Body of pancreas (tissue), 4 donors: Measurements from ENCODE around the gene KIF26A. TPM values are rescaled to one million over a fixed set of nuclear protein-coding genes. Genes with fewer than 3 reads are reported as not detected.
A peak's percentile ranks its signal among the peaks of the same experiment; 100 is the strongest.

Experiments used
- ATAC-seq: fragments of 150-250 bp; one replicate; pipeline ENCODE4 v1.9.1; 2016
- DNase-seq, 4 donors: peaks; one replicate each; pipeline ENCODE4 v3.0.0-alpha.2; 2019
- H3K27ac ChIP-seq, 4 donors: fragments of 200-600 bp; sonication (generic); 1 replicate in 3 of 4; 2 replicates in 1 of 4; pipeline versions ENCODE4 v1.5.1 to v1.6.1; 2016 to 2019; ENCODE audit warnings: mild to moderate bottlenecking in 1 of 4, mixed read lengths in 1 of 4, moderate library complexity in 1 of 4
- H3K27me3 ChIP-seq, 2 donors: fragments of 200-600 bp; sonication (generic); one replicate each; pipeline ENCODE4 v1.6.0; 2016; ENCODE audit warnings: mild to moderate bottlenecking in 1 of 2
- H3K36me3 ChIP-seq, 2 donors: fragments of 200-600 bp; sonication (generic); replicated peaks in 1 of 2; 2 replicates each; pipeline ENCODE4 v1.5.1; 2016; ENCODE audit warnings: low read depth in 2 of 2; ENCODE audit not compliant: insufficient read depth in 1 of 2
- H3K4me1 ChIP-seq: fragments of 200-600 bp; sonication (generic); one replicate; pipeline ENCODE4 v1.6.0; 2016
- H3K4me3 ChIP-seq, 2 donors: fragments of 200-600 bp; sonication (generic); 1 replicate in 1 of 2; 2 replicates in 1 of 2; pipeline ENCODE4 v1.5.1; 2016 to 2019
- H3K9me3 ChIP-seq, 3 donors: fragments of 200-600 bp; sonication (generic); 1 replicate in 2 of 3; 2 replicates in 1 of 3; pipeline ENCODE4 v1.5.1; 2016
- POLR2A ChIP-seq, 3 donors: fragments of 450-650 bp; IDR thresholded peaks; one replicate each; pipeline ENCODE4 v1.6.1; 2016; ENCODE audit warnings: antibody characterized with exemption in 3 of 3, mild to moderate bottlenecking in 2 of 3
- WGBS, 2 donors: methylation state at CpG; one replicate each; pipeline ENCODE4 v1.1.5; 2017; 5-methylcytosine and 5-hydroxymethylcytosine counted together
- intact Hi-C: fragments of 100-400 bp; cut with DNase I; formaldehyde crosslinking; loops from one replicate; pipeline ENCODE4 v1.15.1; 2023
- total RNA-seq, 2 donors: library from RNA; depleted of rRNA; stranded (reverse); fragments of >200 nt; gene quantifications; one replicate each; pipeline ENCODE4 v1.1.0, GENCODE V29; 2016
- TF ChIP-seq, protein P1 (sequence below), 7 experiments: fragments of 450-650 bp in 4 of 7; fragments of 200-600 bp in 3 of 7; sonication (generic) in 3 of 7; IDR thresholded peaks; one replicate each; pipeline ENCODE4 v1.5.1; 2016 to 2019; ENCODE audit warnings: antibody characterized with exemption in 7 of 7

KIF26A gene
- total RNA-seq, 2 donors from 2014 or later, result 14.8 to 17.1 TPM

DNA sequence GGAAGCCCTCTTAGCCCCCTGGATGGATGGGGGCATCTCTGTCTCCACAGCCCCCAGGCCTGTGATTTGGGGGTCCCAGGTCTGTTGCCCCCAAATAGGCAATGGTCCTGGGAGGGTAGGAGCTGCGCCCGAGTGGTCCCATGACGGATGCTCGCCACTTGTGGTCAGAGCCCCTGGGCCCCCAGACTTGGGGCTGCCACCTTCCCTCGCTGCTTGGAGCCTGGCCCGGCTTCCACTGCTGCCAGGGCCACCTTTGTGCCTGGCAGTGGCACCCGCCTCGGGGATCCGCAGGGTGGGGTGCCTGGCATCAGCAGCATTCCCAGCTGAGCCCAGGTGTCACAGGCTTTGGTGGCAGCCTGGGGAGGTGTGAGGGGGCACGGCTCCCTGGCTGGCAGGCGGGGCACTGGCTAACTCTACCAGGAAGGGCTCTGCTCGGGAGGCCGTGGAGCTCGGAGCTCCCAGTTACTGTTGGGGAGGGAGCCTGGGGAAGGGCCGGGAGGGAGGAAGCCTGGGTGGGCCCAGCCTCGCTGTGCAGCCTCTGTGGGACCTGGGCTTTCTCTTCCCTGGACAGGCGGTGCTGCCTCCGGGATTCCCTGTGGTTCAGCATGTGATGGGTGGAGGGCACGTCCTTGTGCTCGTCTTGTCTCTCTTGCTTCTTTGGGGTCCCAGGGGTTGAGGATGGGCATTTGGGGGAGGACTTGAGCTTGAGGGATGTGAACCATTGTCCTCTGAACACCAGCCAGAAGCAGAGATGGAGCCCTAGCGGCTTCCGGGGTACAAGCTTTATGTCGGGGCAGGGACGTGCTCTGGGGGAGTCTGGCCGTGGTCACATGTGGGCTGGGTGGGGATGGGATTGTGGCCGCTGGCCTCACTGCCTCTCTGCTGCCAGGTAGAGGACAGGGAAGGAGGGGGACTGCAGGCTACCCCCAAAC is 5.4 kb downstream of the KIF26A start:
- H3K27me3 ChIP-seq, result no peaks in the 10 kb centered on the region
- H3K4me1 ChIP-seq, result peaks cover 23% of the 10 kb centered on the region
- no peak for TF ChIP-seq POLR2A (IDR thresholded peaks at IDR 0.05)
- TF ChIP-seq, protein P1, sequence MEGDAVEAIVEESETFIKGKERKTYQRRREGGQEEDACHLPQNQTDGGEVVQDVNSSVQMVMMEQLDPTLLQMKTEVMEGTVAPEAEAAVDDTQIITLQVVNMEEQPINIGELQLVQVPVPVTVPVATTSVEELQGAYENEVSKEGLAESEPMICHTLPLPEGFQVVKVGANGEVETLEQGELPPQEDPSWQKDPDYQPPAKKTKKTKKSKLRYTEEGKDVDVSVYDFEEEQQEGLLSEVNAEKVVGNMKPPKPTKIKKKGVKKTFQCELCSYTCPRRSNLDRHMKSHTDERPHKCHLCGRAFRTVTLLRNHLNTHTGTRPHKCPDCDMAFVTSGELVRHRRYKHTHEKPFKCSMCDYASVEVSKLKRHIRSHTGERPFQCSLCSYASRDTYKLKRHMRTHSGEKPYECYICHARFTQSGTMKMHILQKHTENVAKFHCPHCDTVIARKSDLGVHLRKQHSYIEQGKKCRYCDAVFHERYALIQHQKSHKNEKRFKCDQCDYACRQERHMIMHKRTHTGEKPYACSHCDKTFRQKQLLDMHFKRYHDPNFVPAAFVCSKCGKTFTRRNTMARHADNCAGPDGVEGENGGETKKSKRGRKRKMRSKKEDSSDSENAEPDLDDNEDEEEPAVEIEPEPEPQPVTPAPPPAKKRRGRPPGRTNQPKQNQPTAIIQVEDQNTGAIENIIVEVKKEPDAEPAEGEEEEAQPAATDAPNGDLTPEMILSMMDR (IDR thresholded peaks at IDR 0.05), result no peak
- ATAC-seq (no peak), DNase-seq (peak in 2 of 4 donors; percentile 2 to 8)
- H3K27ac ChIP-seq, result no peak overlapping the region
- H3K36me3 ChIP-seq, result no peaks in the 10 kb centered on the region
- intact Hi-C loops, result loop anchor here (10.0 kb wide), 1 partner anchor 221 kb away; no protein-coding TSS in a partner anchor
- H3K4me3 ChIP-seq, result no peak overlapping the region
- H3K9me3 ChIP-seq, result no peaks in the 10 kb centered on the region
- 75 to 86% methylated on average over 16 to 17 of the region's 26 CpGs for WGBS, 2 donors

- no peak overlapping the region for H3K27ac ChIP-seq
- DNase-seq (no peak), ATAC-seq (no peak)
- no peaks in the 10 kb centered on the region for H3K9me3 ChIP-seq
- no peaks in the 10 kb centered on the region for H3K27me3 ChIP-seq
- no peak for TF ChIP-seq POLR2A (IDR thresholded peaks at IDR 0.05)
- TF ChIP-seq, protein P1 (IDR thresholded peaks at IDR 0.05), result no peak
- no peak overlapping the region for H3K4me3 ChIP-seq
- peaks cover 23% of the 10 kb centered on the region for H3K4me1 ChIP-seq
- intact Hi-C loops, result loop anchor here (10.0 kb wide), 1 partner anchor 220 kb away; no protein-coding TSS in a partner anchor
- WGBS, 2 donors, result 77 to 85% methylated on average over 4 of the region's 4 CpGs
- no peaks in the 10 kb centered on the region for H3K36me3 ChIP-seq
These were observed 6.0 kb downstream of the KIF26A start for GRCh38 chr14:104144453-104144790.

DNA sequence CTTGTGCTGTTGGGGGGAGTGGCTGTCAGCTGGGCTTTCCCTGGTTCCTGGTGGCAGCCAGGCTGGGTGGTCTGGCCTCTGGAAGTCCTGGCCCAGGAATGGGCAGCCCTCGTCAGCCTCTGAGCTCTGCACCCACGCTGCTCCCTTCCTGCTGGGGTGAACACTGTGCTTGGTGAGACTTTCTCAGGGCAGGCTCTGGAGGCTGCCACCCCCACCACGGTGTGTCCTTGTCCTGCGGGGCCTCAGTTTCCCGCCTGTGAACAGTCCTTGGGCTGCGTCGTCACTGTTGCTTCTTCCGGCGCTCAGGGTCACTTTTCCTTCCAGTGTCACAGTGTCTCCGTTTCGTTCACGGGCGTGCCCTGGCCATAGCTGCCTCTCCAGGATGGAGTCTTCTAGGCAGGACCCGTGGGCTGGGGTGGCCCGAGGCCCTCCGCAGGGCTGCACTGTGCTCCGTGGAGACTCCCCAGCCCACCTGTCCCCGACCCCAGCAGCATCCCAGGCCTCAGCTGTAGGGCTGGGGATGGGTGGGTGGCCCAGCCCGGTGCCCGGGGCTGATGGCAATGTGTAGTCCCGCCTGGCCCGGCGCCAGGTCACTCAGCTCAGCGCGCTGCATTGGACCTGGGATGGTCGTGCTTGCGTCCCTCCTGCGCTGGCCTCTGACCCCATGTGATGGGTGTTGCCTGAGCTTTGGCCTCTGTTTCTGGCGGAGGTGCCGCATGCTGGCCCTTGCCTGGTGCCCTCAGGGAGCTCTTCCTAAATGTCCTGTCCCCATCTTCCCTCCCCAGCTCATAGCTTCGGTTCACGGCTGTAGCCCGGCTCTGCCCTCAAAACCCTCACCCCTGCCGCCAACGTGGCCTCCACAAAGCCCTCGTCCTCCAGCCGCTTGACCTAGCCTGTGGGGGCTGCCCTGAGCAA is 6.8 kb downstream of the KIF26A start:
- DNase-seq (peak in 2 of 4 donors; percentile 12 to 25), ATAC-seq (no peak)
- no peak overlapping the region for H3K4me3 ChIP-seq
- H3K9me3 ChIP-seq, result no peaks in the 10 kb centered on the region
- no peaks in the 10 kb centered on the region for H3K36me3 ChIP-seq
- H3K27me3 ChIP-seq, result no peaks in the 10 kb centered on the region
- intact Hi-C loops, result loop anchor here (10.0 kb wide), 1 partner anchor 220 kb away; no protein-coding TSS in a partner anchor
- 74 to 91% methylated on average over 17 to 31 of the region's 37 CpGs for WGBS, 2 donors
- TF ChIP-seq, protein P1 (IDR thresholded peaks at IDR 0.05), result no peak
- no peak for TF ChIP-seq POLR2A (IDR thresholded peaks at IDR 0.05)
- peaks cover 22% of the 10 kb centered on the region for H3K4me1 ChIP-seq
- H3K27ac ChIP-seq, result no peak overlapping the region

DNA sequence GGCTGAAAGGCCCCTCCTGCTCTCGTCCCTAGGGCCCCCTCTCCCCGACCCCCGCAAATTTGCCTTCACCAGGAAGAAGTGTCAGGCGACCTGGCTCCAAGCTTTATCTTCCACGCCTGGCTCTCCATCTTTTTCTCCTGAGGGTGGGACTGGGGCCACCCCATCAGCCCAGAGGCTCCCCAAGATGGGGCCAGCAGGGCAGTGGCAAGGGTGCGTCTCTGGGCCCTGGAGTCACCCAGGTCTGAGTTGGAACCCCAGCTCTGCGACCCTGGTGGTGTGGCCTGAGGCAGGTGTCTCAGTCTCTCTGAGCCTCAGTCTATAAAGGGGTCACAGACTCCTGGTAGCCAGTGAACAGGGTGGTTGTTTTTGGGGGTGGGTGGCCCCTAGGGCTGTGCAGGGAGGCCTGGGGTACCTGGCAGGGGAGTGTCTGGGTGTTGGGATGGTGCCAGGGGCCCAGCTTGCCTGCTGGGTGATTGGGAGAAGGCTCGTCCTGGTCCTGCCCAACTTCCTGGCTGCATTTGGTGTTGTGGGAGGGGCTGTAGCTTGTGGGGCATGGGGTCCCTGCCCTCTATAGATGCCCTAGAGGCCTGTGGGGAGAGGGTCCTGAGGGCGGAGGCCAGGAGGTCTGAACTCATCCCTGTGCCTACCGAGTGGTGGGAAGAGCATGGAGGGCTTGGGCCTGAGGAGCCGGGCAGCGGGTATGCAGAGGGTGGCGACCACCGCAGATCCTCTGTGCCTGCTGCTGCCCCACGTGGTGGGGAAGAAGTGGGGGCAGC is 7.6 kb downstream of the KIF26A start:
- Histone ChIP-seq H3K27me3 (no peaks in the 10 kb centered on the region), H3K9me3 (no peaks in the 10 kb centered on the region), H3K36me3 (no peaks in the 10 kb centered on the region), H3K4me1 (peaks cover 31% of the 10 kb centered on the region), H3K4me3 (no peak overlapping the region), H3K27ac (no peak overlapping the region)
- ATAC-seq (no peak), DNase-seq (peak in 2 of 4 donors; percentile 7 to 18)
- WGBS, 2 donors, result 79 to 85% methylated on average over 12 to 15 of the region's 15 CpGs
- intact Hi-C loops, result loop anchor here (10.0 kb wide), 1 partner anchor 219 kb away; no protein-coding TSS in a partner anchor
- TF ChIP-seq, protein P1 (IDR thresholded peaks at IDR 0.05), result no peak
- TF ChIP-seq POLR2A (IDR thresholded peaks at IDR 0.05), result no peak
